ENCODE results near the gene MOB3A. TPM values are rescaled to one million over a fixed set of nuclear protein-coding genes. Genes with fewer than 3 reads are reported as not detected.

The MOB3A gene
- total and polyA plus RNA-seq, 4 donors, result 17.7 to 86.6 (median 45.0) TPM

DNA sequence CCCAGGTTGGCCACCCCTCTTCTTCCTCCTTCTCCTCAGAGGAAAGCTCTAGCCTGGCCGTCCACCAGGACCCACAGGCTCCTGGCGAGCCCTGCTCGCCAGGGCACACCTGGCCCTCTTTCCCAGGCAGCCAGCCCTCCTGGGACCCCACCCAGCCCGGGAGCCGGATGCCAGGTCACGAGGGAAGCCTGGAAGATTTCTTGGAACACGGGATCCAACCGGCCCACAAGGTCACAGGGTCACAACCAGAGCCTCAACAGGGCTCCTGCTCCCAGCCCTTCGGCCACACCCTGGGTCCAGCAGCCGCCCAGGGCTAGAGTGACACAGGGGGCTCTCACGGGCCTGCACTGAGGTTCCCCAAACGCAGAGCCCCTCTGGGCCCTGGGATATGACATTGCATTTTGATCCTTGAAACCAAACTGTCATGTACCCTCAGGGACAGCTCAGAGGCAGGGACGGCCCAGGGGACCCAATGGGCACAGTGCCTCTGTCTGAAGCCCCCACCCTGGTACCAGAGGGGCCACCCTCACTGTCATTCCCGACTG is 50.6 kb downstream of the MOB3A start:
- Histone ChIP-seq H3K36me3 (ENCODE audit: control insufficient read depth in 4 of 4, insufficient read depth in 4 of 4, low read length in 4 of 4) (peaks cover 0 to 74% (median 8%) of the 10 kb centered on the region in 4 donors), H3K27ac (ENCODE audit: low read depth in 1 of 2, low read length in 1 of 2) (peak overlapping the region; percentile 47 to 63), H3K9me3 (ENCODE audit: control insufficient read depth in 4 of 4, insufficient read depth in 3 of 4, low read length in 3 of 4) (no peaks in the 10 kb centered on the region), H3K27me3 (ENCODE audit: control insufficient read depth in 3 of 3, insufficient read depth in 3 of 3, low read length in 2 of 3) (no peaks in the 10 kb centered on the region), H3K9ac (ENCODE audit: insufficient read depth in 1 of 2, low read length in 2 of 2) (no peak overlapping the region), H3K4me1 (ENCODE audit: control insufficient read depth in 5 of 5, insufficient read depth in 5 of 5, low read length in 5 of 5) (peaks cover 5 to 73% (median 27%) of the 10 kb centered on the region in 5 donors), H3K4me3 (no peak overlapping the region)
- ATAC-seq (ENCODE audit: insufficient read depth, low FRiP score) (no peak), DNase-seq (no peak)
- TF ChIP-seq, protein P1, sequence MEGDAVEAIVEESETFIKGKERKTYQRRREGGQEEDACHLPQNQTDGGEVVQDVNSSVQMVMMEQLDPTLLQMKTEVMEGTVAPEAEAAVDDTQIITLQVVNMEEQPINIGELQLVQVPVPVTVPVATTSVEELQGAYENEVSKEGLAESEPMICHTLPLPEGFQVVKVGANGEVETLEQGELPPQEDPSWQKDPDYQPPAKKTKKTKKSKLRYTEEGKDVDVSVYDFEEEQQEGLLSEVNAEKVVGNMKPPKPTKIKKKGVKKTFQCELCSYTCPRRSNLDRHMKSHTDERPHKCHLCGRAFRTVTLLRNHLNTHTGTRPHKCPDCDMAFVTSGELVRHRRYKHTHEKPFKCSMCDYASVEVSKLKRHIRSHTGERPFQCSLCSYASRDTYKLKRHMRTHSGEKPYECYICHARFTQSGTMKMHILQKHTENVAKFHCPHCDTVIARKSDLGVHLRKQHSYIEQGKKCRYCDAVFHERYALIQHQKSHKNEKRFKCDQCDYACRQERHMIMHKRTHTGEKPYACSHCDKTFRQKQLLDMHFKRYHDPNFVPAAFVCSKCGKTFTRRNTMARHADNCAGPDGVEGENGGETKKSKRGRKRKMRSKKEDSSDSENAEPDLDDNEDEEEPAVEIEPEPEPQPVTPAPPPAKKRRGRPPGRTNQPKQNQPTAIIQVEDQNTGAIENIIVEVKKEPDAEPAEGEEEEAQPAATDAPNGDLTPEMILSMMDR (IDR thresholded peaks at IDR 0.05; ENCODE audit: control extremely low read depth, extremely low read depth), result no peak
- WGBS, 2 donors, result 55 to 69% methylated on average over 14 of the region's 14 CpGs

DNA sequence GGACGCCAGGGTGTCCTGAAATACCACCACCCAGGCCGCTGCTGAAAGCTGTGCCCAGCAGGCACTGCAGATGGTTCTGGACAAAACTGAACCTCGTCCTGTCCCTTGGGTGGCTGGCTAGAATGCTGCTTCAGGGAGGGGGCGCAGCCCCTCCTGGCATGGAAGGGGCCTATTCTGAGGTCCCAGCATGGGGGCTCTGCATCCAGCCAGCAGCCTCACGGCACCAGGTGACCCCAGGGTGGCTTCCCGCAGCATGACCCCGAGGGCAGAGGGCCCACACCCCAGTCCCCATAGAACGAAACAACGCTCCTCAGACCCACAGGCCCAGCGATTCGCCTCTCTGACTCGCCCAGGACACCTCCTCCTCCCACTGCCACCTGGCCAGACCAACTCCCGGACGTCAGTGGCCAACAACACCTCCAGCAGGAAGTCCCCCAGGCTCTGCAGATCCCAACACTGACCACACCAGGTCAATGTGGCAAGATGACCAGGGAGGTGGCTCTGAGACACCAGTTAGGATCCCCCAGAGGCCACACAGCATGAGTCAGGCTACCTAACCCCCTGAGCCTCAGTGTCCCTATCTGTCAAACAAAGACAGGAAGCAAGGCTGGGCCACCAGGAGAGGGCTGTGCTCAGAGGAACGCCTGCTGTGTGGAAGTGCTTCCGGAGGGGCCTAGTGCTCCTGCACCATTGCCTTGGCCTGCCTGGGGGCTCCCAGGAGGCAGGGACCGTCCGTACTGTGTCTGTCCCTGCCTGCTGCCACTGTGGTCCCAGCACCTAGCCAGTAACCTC is 51.2 kb downstream of the MOB3A start:
- Histone ChIP-seq H3K9ac (ENCODE audit: insufficient read depth in 1 of 2, low read length in 2 of 2) (no peak overlapping the region), H3K9me3 (ENCODE audit: control insufficient read depth in 4 of 4, insufficient read depth in 3 of 4, low read length in 3 of 4) (no peaks in the 10 kb centered on the region), H3K27me3 (ENCODE audit: control insufficient read depth in 3 of 3, insufficient read depth in 3 of 3, low read length in 2 of 3) (no peaks in the 10 kb centered on the region), H3K27ac (ENCODE audit: low read depth in 1 of 2, low read length in 1 of 2) (peak overlapping the region; percentile 10 to 63), H3K4me3 (no peak overlapping the region), H3K4me1 (ENCODE audit: control insufficient read depth in 5 of 5, insufficient read depth in 5 of 5, low read length in 5 of 5) (peaks cover 5 to 73% (median 27%) of the 10 kb centered on the region in 5 donors), H3K36me3 (ENCODE audit: control insufficient read depth in 4 of 4, insufficient read depth in 4 of 4, low read length in 4 of 4) (peaks cover 0 to 80% (median 8%) of the 10 kb centered on the region in 4 donors)
- WGBS, 2 donors, result 84 to 92% methylated on average over 17 to 18 of the region's 18 CpGs
- ATAC-seq (ENCODE audit: insufficient read depth, low FRiP score), result no peak
- no peak for DNase-seq
- TF ChIP-seq, protein P1 (IDR thresholded peaks at IDR 0.05; ENCODE audit: control extremely low read depth, extremely low read depth), result no peak

DNA sequence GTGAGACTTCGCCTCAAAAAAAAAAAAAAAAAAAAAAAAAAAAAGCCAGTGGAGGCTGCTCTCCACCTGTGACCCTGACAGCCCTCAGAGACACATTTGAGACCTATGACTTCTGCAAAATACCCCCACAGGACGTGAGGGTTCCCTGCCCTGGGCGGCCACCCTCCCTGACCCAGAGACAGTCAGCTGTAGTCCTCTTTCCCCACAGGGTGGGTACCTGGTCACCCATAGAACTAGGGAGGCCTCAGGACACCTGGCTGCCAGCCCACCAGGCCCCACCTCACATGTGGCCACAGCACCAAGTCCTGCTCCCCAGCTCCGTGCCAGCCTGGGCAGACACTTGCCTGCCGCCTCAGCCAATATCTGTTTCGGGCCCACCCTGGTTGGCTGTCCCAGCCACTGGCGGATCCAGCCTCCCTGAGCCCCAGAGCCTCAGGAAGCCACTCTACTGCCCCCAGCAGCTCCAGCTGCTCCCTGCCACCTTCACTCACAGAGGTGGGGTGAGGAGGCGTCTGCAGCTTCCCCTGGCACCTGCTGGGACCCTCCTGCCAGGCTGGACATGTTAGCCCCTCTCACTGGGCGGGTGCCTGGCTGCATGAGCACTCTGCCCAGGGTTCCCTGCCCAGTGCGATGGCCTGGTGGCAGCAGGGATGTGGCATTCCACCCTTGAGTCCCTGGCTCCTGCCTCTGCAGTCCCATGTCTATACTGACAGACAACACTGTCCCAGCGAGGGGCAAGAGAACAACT is 52.0 kb downstream of the MOB3A start:
- DNase-seq, result no peak
- no peak overlapping the region for H3K4me3 ChIP-seq
- peaks cover 0 to 86% (median 7%) of the 10 kb centered on the region in 4 donors for H3K36me3 ChIP-seq (ENCODE audit: control insufficient read depth in 4 of 4, insufficient read depth in 4 of 4, low read length in 4 of 4)

More for the DNA sequence above, 52.0 kb downstream of the MOB3A start:
- no peaks in the 10 kb centered on the region for H3K9me3 ChIP-seq (ENCODE audit: control insufficient read depth in 4 of 4, insufficient read depth in 3 of 4, low read length in 3 of 4)
- H3K27me3 ChIP-seq (ENCODE audit: control insufficient read depth in 3 of 3, insufficient read depth in 3 of 3, low read length in 2 of 3), result no peaks in the 10 kb centered on the region
- TF ChIP-seq, protein P1 (IDR thresholded peaks at IDR 0.05; ENCODE audit: control extremely low read depth, extremely low read depth), result no peak
- WGBS, 2 donors, result 85 to 86% methylated on average over 10 to 11 of the region's 11 CpGs
- no peak for ATAC-seq (ENCODE audit: insufficient read depth, low FRiP score)
- H3K4me1 ChIP-seq (ENCODE audit: control insufficient read depth in 5 of 5, insufficient read depth in 5 of 5, low read length in 5 of 5), result peaks cover 5 to 71% (median 21%) of the 10 kb centered on the region in 5 donors
- no peak overlapping the region for H3K9ac ChIP-seq (ENCODE audit: insufficient read depth in 1 of 2, low read length in 2 of 2)
- H3K27ac ChIP-seq (ENCODE audit: low read depth in 1 of 2, low read length in 1 of 2), result peak overlapping the region in 1 of 2 donors; percentile 55
